Activated naive CD4-positive, alpha-beta T cell treated with anti-CD3 and anti-CD28 coated beads, Interleukin-2, amount 50 U/mL, for 72 hours (primary cell): Measurements from ENCODE around the gene MMP19. TPM values are rescaled to one million over a fixed set of nuclear protein-coding genes. Genes with fewer than 3 reads are reported as not detected.

Experiments used
- ATAC-seq, 2 donors: fragments of 150-1000 bp; cut with Tn5 transposase; 2 replicates each; pipeline ENCODE4 v1.10.0; 2021; ENCODE audit warnings: mild to moderate bottlenecking in 2 of 2, moderate library complexity in 2 of 2
- DNase-seq, 2 donors: peaks; one replicate each; pipeline ENCODE4 v3.0.0; 2021 to 2022; ENCODE audit warnings: low spot score in 2 of 2
- H3K27ac Mint-ChIP-seq, 2 donors: one replicate each; pipeline ENCODE4 v1.8.0; 2022; ENCODE audit warnings: mild to moderate bottlenecking in 2 of 2, mixed read lengths in 2 of 2
- H3K36me3 Mint-ChIP-seq, 2 donors: one replicate each; pipeline ENCODE4 v1.8.0; 2022; ENCODE audit warnings: mixed read lengths in 2 of 2
- H3K9me3 Mint-ChIP-seq, 2 donors: one replicate each; pipeline ENCODE4 v1.8.0; 2022; ENCODE audit warnings: mixed read lengths in 2 of 2
- total RNA-seq, 2 donors: library from RNA; stranded (reverse); gene quantifications; one replicate each; pipeline ENCODE4 v1.2.3, GENCODE V29; 2022

MMP19 gene
- total RNA-seq, 2 donors from 2014 or later: 0.12 TPM; not detected in 1

- ATAC-seq: no peak
- no peak for DNase-seq
- Mint-ChIP-seq H3K27ac (peak overlapping the region in 1 of 2 donors; percentile 50), H3K36me3 (peaks cover 16 to 27% of the 10 kb centered on the region in 2 donors), H3K9me3 (no peaks in the 10 kb centered on the region)
Observed at GRCh38 chr12:55789893-55790292, 52.8 kb downstream of the MMP19 start.

GRCh38 chr12:55789171-55789570 lies 53.6 kb downstream of the MMP19 start:
- H3K36me3 Mint-ChIP-seq: peaks cover 16 to 28% of the 10 kb centered on the region in 2 donors
- H3K27ac Mint-ChIP-seq: peak overlapping the region in 1 of 2 donors; percentile 36
- DNase-seq (no peak), ATAC-seq (no peak)
- no peaks in the 10 kb centered on the region for H3K9me3 Mint-ChIP-seq

GRCh38 chr12:55788546-55788945 lies 54.2 kb downstream of the MMP19 start:
- Mint-ChIP-seq H3K36me3 (peaks cover 16 to 28% of the 10 kb centered on the region in 2 donors), H3K27ac (peak overlapping the region in 1 of 2 donors; percentile 36), H3K9me3 (no peaks in the 10 kb centered on the region)
- DNase-seq (no peak), ATAC-seq (no peak)

Other genes starting within 250 kb of the MMP19 start
- gene OR10P1, start 206.0 kb downstream of the MMP19 start, total RNA-seq: not detected
- gene ITGA7, start 135.0 kb downstream of the MMP19 start, total RNA-seq: 10 to 100 TPM in 1 of 2 donors, 1 to 10 TPM in 1; 4.0 to 11.9 TPM
- 100 to 1,000 TPM; 116 to 118 TPM for gene BLOC1S1, start 126.9 kb downstream of the MMP19 start, total RNA-seq
- 10 to 100 TPM in 1 of 2 donors, 1 to 10 TPM in 1; 6.4 to 13.3 TPM for gene RDH5, start 122.5 kb downstream of the MMP19 start, total RNA-seq
- 100 to 1,000 TPM; 129 to 180 TPM for gene CD63, start 113.9 kb downstream of the MMP19 start, total RNA-seq
- 10 to 100 TPM in 1 of 2 donors, 1 to 10 TPM in 1; 5.9 to 12.0 TPM for gene GDF11, start 99.8 kb downstream of the MMP19 start, total RNA-seq
- gene SARNP, start 25.2 kb downstream of the MMP19 start, total RNA-seq: 100 to 1,000 TPM in 1 of 2 donors, 10 to 100 TPM in 1; 95.0 to 101 TPM
- 10 to 100 TPM; 27.0 to 35.2 TPM for gene ORMDL2, start 24.9 kb downstream of the MMP19 start, total RNA-seq
- gene DNAJC14, start 13.3 kb downstream of the MMP19 start, total RNA-seq: 10 to 100 TPM; 29.0 to 33.4 TPM
- 10 to 100 TPM; 18.9 to 32.9 TPM for gene PYM1, start 85.0 kb upstream of the MMP19 start, total RNA-seq
- 100 to 1,000 TPM; 386 to 441 TPM for gene DGKA, start 88.2 kb upstream of the MMP19 start, total RNA-seq
- 1 to 10 TPM; 1.2 to 5.6 TPM for gene PMEL, start 123.1 kb upstream of the MMP19 start, total RNA-seq
- gene CDK2, start 123.9 kb upstream of the MMP19 start, total RNA-seq: 100 to 1,000 TPM; 116 to 144 TPM
- 10 to 100 TPM; 43.1 to 51.8 TPM for gene RAB5B, start 131.1 kb upstream of the MMP19 start, total RNA-seq
- 10 to 100 TPM in 1 of 2 donors, 1 to 10 TPM in 1; 5.7 to 15.5 TPM for gene SUOX, start 154.3 kb upstream of the MMP19 start, total RNA-seq
- 10 to 100 TPM; 17.0 to 19.5 TPM for gene IKZF4, start 178.1 kb upstream of the MMP19 start, total RNA-seq
- gene RPS26, start 199.0 kb upstream of the MMP19 start, total RNA-seq: 10 to 100 TPM; 47.4 to 49.0 TPM
- under 1 TPM; 0.25 to 0.34 TPM for gene ERBB3, start 237.2 kb upstream of the MMP19 start, total RNA-seq